Cardiac fibroblast (primary cell): Measurements from ENCODE around the gene COIL.
"Not testable (repeated sequence)": the region's sequence is repeated elsewhere in the genome, so short reads cannot be mapped to it uniquely, and the experiment has no call there.

Experiments
- DNase-seq, 2 donors: peaks; one replicate each; pipeline versions ENCODE4 v3.0.0 to v3.0.0-alpha.2; 2010; ENCODE audit warnings: low read depth in 2 of 2
- H3K4me3 ChIP-seq, 2 donors: replicated peaks in 1 of 2; 1 replicate in 1 of 2; 2 replicates in 1 of 2; pipeline ENCODE4 v1.5.1; 2011; ENCODE audit warnings: low read depth in 2 of 2, low read length in 2 of 2, mild to moderate bottlenecking in 2 of 2, moderate library complexity in 1 of 2
- CTCF ChIP-seq: IDR thresholded peaks from one replicate; pipeline ENCODE4 v1.5.1; 2011; ENCODE audit warnings: low read depth, mild to moderate bottlenecking, low read length, inconsistent platforms

Gene COIL

GRCh38 chr17:56948491-56948890, 12.4 kb downstream of the COIL start:
- no peak for DNase-seq
- no peak overlapping the region for H3K4me3 ChIP-seq
- TF ChIP-seq CTCF, result no peak

GRCh38 chr17:56947741-56948140, 13.1 kb downstream of the COIL start:
- no peak for DNase-seq
- H3K4me3 ChIP-seq, result no peak overlapping the region
- TF ChIP-seq CTCF, result no peak

GRCh38 chr17:56945938-56946505, 14.8 kb downstream of the COIL start:
- no peak overlapping the region for H3K4me3 ChIP-seq
- TF ChIP-seq CTCF, result no peak
- no peak for DNase-seq

GRCh38 chr17:56943505-56944125, 17.2 kb downstream of the COIL start:
- peak in 1 of 2 donors; percentile 27 for DNase-seq
- no peak for TF ChIP-seq CTCF

GRCh38 chr17:56939869-56940484, 20.9 kb downstream of the COIL start:
- no peak overlapping the region for H3K4me3 ChIP-seq
- DNase-seq, result peak; percentile 73 to 74
- peak; percentile 57 for TF ChIP-seq CTCF

More at GRCh38 chr17:56943505-56944125, 17.2 kb downstream of the COIL start:
- H3K4me3 ChIP-seq, result no peak overlapping the region

- not testable (repeated sequence) for H3K4me3 ChIP-seq
- DNase-seq, result peak; percentile 6 to 52
Observed at GRCh38 chr17:56938206-56938605, 22.6 kb downstream of the COIL start.

GRCh38 chr17:56937687-56938086, 23.2 kb downstream of the COIL start:
- no peak for DNase-seq
- no peak for TF ChIP-seq CTCF
- no peak overlapping the region for H3K4me3 ChIP-seq
